GM12873 (cell line): ENCODE results near the gene NTMT1.

ENCODE experiments used
- CTCF ChIP-seq: IDR thresholded peaks from 2 replicates; pipeline ENCODE4 v1.5.1; 2012; ENCODE audit warnings: low read depth, mild to moderate bottlenecking, moderate library complexity, low read length, control low read depth; ENCODE audit not compliant: insufficient read depth; ENCODE audit errors: missing control alignments

Gene NTMT1

GRCh38 chr9:129630967-129631673, 5.2 kb downstream of the NTMT1 start:
- TF ChIP-seq CTCF, result no peak

GRCh38 chr9:129631674-129632129, 5.7 kb downstream of the NTMT1 start:
- TF ChIP-seq CTCF, result no peak

GRCh38 chr9:129632460-129632859, 6.5 kb downstream of the NTMT1 start:
- no peak for TF ChIP-seq CTCF

- TF ChIP-seq CTCF, result no peak
These were observed 7.2 kb downstream of the NTMT1 start for GRCh38 chr9:129633207-129633606.

GRCh38 chr9:129633848-129634247, 7.9 kb downstream of the NTMT1 start:
- no peak for TF ChIP-seq CTCF

- TF ChIP-seq CTCF, result no peak
These were observed 9.4 kb downstream of the NTMT1 start for GRCh38 chr9:129635099-129636065.

- TF ChIP-seq CTCF, result no peak
These were observed 11.1 kb downstream of the NTMT1 start for GRCh38 chr9:129637102-129637501.
